Nephron progenitor cell (in vitro differentiated cells): ENCODE data around the gene SEMA3B.
A peak's percentile ranks its signal among the peaks of the same experiment; 100 is the strongest.
"Not testable (repeated sequence)": the region's sequence is repeated elsewhere in the genome, so short reads cannot be mapped to it uniquely, and the experiment has no call there.

Experiments used
- DNase-seq: peaks from one replicate; pipeline ENCODE4 v3.0.0; 2021
- H3K27ac Mint-ChIP-seq: 2 replicates; pipeline ENCODE4 v1.8.0; 2021; ENCODE audit warnings: mild to moderate bottlenecking, moderate library complexity, mixed read lengths
- H3K27me3 Mint-ChIP-seq: 2 replicates; pipeline ENCODE4 v1.8.0; 2021; ENCODE audit warnings: mild to moderate bottlenecking, low read depth, mixed read lengths; ENCODE audit not compliant: poor library complexity
- H3K36me3 Mint-ChIP-seq: 2 replicates; pipeline ENCODE4 v1.8.0; 2021; ENCODE audit warnings: low read depth, mixed read lengths
- H3K4me1 Mint-ChIP-seq: 2 replicates; pipeline ENCODE4 v1.8.0; 2021; ENCODE audit warnings: mixed read lengths
- H3K4me3 Mint-ChIP-seq: 2 replicates; pipeline ENCODE4 v1.8.0; 2021; ENCODE audit warnings: mild to moderate bottlenecking, moderate library complexity, mixed read lengths
- H3K9me3 Mint-ChIP-seq: 2 replicates; pipeline ENCODE4 v1.8.0; 2021; ENCODE audit warnings: mild to moderate bottlenecking, moderate library complexity, mixed read lengths
- CTCF ChIP-seq: fragments of 200-600 bp; sonication (generic); IDR thresholded peaks from 2 replicates; pipeline ENCODE4 v1.5.0; 2021; ENCODE audit warnings: antibody characterized with exemption

Gene SEMA3B

GRCh38 chr3:50279255-50280016 is 10.5 kb downstream of the SEMA3B start:
- Mint-ChIP-seq H3K4me3 (no peak overlapping the region), H3K36me3 (no peaks in the 10 kb centered on the region), H3K27ac (no peak overlapping the region), H3K27me3 (peaks cover 21% of the 10 kb centered on the region), H3K4me1 (peaks cover 25% of the 10 kb centered on the region), H3K9me3 (no peaks in the 10 kb centered on the region)
- TF ChIP-seq CTCF: no peak
- no peak for DNase-seq

GRCh38 chr3:50284121-50284520 is 15.2 kb downstream of the SEMA3B start:
- not testable (repeated sequence) for DNase-seq, H3K9me3 Mint-ChIP-seq, H3K27ac Mint-ChIP-seq, H3K4me1 Mint-ChIP-seq, H3K27me3 Mint-ChIP-seq, H3K4me3 Mint-ChIP-seq
- peaks cover 11% of the 10 kb centered on the region for H3K36me3 Mint-ChIP-seq

- no peak for DNase-seq
- H3K36me3 Mint-ChIP-seq: peaks cover 16% of the 10 kb centered on the region
- no peak overlapping the region for H3K4me3 Mint-ChIP-seq
- no peak for TF ChIP-seq CTCF
- no peak overlapping the region for H3K27ac Mint-ChIP-seq
- H3K27me3 Mint-ChIP-seq: peaks cover 2% of the 10 kb centered on the region
- H3K9me3 Mint-ChIP-seq: no peaks in the 10 kb centered on the region
- H3K4me1 Mint-ChIP-seq: peaks cover 6% of the 10 kb centered on the region
Observed at GRCh38 chr3:50286322-50287227, 17.6 kb downstream of the SEMA3B start.

- no peaks in the 10 kb centered on the region for H3K9me3 Mint-ChIP-seq
Observed at GRCh38 chr3:50287262-50287661, 18.3 kb downstream of the SEMA3B start.

GRCh38 chr3:50288387-50289007 is 19.6 kb downstream of the SEMA3B start:
- H3K4me3 Mint-ChIP-seq: no peak overlapping the region

More at GRCh38 chr3:50287262-50287661, 18.3 kb downstream of the SEMA3B start:
- Mint-ChIP-seq H3K27ac (no peak overlapping the region), H3K36me3 (peaks cover 16% of the 10 kb centered on the region), H3K27me3 (peaks cover 2% of the 10 kb centered on the region), H3K4me1 (peaks cover 8% of the 10 kb centered on the region), H3K4me3 (no peak overlapping the region)
- DNase-seq: no peak
- TF ChIP-seq CTCF: no peak

More at GRCh38 chr3:50288387-50289007, 19.6 kb downstream of the SEMA3B start:
- Mint-ChIP-seq H3K9me3 (no peaks in the 10 kb centered on the region), H3K27me3 (peaks cover 2% of the 10 kb centered on the region), H3K4me1 (peaks cover 16% of the 10 kb centered on the region), H3K27ac (peak overlapping the region; percentile 75), H3K36me3 (peaks cover 16% of the 10 kb centered on the region)
- DNase-seq: no peak
- no peak for TF ChIP-seq CTCF
